ENCODE results near the gene ACSF3.
A peak's percentile ranks its signal among the peaks of the same experiment; 100 is the strongest.

ACSF3 gene

DNA sequence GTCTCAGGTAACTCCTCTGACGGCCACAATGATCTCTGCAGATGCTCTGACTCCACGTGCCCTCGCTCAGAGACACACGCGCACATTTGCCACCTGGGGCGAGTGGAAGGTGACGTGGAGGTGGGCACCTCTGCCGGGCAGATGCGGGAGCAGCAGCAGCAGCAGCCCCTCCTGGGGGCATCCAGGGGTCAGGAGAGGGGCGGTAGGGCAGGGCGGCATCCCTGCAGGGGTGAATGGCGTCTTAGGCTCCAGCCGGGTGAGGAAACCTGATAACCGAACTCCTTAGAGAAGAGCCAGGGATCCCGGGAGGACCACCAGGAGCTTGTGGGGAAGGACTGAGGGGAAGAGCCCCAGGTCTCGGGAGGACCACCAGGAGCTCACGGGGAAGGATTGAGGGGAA is 43.3 kb downstream of the ACSF3 start:
- H3K27ac ChIP-seq = no peak overlapping the region
- H3K36me3 ChIP-seq = peaks cover 34 to 99% (median 70%) of the 10 kb centered on the region in 3 donors
- intact Hi-C loops (cut with DNase I; ENCODE audit: low total_unique reads) = no loop called here
- H3K4me3 ChIP-seq = no peak overlapping the region
- TF ChIP-seq, protein P1, sequence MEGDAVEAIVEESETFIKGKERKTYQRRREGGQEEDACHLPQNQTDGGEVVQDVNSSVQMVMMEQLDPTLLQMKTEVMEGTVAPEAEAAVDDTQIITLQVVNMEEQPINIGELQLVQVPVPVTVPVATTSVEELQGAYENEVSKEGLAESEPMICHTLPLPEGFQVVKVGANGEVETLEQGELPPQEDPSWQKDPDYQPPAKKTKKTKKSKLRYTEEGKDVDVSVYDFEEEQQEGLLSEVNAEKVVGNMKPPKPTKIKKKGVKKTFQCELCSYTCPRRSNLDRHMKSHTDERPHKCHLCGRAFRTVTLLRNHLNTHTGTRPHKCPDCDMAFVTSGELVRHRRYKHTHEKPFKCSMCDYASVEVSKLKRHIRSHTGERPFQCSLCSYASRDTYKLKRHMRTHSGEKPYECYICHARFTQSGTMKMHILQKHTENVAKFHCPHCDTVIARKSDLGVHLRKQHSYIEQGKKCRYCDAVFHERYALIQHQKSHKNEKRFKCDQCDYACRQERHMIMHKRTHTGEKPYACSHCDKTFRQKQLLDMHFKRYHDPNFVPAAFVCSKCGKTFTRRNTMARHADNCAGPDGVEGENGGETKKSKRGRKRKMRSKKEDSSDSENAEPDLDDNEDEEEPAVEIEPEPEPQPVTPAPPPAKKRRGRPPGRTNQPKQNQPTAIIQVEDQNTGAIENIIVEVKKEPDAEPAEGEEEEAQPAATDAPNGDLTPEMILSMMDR (IDR thresholded peaks at IDR 0.05) = no peak
- DNase-seq = peak in 1 of 2 donors; percentile 28
- H3K27me3 ChIP-seq = no peaks in the 10 kb centered on the region
- H3K4me1 ChIP-seq = no peaks in the 10 kb centered on the region
- no peaks in the 10 kb centered on the region for H3K9me3 ChIP-seq

DNA sequence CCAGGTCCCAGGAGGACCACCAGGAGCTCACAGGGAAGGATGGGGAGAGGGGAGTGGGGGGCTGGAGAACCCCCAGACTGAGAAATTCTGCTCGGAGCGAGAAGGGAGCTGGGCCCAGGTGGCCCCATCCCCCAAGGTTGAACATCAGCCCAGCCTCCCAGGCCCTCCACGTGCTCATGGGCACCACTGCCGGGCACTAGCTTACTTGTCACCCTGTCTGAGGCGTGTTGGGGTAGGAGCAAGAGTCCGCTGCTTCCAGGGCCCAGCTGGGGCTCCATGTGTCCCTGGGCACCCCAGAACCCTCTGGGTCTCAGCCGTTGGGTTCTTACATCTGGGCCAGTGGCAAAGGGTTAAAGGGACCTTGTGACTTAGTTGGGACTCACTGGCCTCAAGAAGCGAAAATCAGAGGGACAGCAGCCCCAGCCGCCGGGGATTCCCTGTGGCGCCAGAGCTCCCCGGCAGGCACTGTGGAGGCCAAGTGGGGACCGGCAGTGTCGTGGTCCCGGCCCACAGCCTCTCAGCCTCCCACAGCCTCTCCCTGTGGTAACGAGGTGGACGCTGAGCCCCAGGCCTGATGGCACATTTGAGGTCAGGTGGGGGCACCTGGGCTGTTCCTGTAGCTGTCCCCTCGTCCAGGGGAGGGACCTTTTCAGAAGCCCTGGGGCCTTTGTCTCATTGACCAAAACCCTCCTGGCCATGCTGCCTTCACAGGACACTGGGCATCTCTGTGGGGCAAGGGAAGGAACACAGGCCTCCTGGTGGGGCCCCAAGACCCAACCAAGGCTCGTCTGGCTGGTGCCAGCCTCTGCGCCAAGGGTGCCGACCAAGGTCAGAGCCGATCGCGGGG is 44.2 kb downstream of the ACSF3 start:
- H3K27ac ChIP-seq = no peak overlapping the region
- no peak overlapping the region for H3K4me3 ChIP-seq
- no peak for DNase-seq
- TF ChIP-seq, protein P1 (IDR thresholded peaks at IDR 0.05) = no peak
- H3K36me3 ChIP-seq = peaks cover 29 to 98% (median 68%) of the 10 kb centered on the region in 3 donors
- H3K27me3 ChIP-seq = no peaks in the 10 kb centered on the region
- intact Hi-C loops (cut with DNase I; ENCODE audit: low total_unique reads) = no loop called here
- H3K4me1 ChIP-seq = no peaks in the 10 kb centered on the region
- no peaks in the 10 kb centered on the region for H3K9me3 ChIP-seq

DNA sequence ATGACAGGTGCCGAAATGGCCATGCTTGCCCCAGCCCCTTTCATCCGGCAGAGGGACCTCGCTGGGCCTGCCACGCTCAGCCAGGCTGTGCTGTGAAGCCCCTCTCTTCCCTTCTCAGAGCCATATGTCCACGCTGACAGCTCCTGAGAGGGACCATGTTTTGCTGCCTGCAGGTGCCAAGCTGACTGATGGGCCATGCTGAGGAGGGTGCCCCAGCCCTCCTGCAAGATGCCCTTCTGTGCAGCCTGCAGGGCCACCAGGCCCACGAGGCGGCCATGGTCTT is 44.8 kb downstream of the ACSF3 start:
- no peak overlapping the region for H3K4me3 ChIP-seq
- intact Hi-C loops (cut with DNase I; ENCODE audit: low total_unique reads) = no loop called here
- no peak overlapping the region for H3K27ac ChIP-seq
- no peaks in the 10 kb centered on the region for H3K27me3 ChIP-seq
- H3K36me3 ChIP-seq = peaks cover 24 to 98% (median 68%) of the 10 kb centered on the region in 3 donors
- TF ChIP-seq, protein P1 (IDR thresholded peaks at IDR 0.05) = no peak
- no peaks in the 10 kb centered on the region for H3K4me1 ChIP-seq
- no peaks in the 10 kb centered on the region for H3K9me3 ChIP-seq
- no peak for DNase-seq

DNA sequence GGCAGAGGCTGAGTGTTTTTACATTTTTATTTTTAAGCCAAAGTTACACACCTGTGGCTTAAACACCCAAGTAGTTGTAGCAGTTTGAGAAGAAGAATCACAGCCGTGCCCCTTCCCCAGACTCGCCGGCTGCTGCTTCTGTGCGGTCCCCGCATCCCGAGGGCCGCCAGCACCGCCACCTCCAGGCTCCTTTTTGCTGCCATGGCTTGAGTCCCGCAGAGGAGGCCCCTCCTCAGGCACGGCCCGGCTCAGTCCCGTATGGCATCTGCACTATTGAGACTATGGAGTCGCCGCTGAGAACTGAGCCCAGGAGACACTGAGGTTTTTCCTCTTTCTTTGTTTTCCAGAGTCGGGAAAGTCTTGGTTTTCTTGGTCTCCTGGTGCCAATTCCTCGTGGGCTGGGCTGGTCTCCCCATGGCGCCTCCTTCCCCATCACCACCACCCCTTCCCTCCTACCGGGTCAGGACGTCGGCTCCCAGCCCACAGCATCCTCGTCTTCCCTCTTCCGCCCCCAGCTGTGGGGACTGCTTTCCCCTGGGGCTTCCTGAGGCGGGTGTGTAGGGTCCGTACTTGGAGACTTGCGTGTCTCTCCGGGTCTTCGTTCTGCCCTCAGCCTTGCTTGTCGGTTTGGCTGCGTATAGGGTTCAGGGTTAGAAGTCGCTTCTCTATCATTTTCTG is 45.3 kb downstream of the ACSF3 start:
- peaks cover 18 to 98% (median 68%) of the 10 kb centered on the region in 3 donors for H3K36me3 ChIP-seq
- no peak for DNase-seq
- H3K27me3 ChIP-seq = no peaks in the 10 kb centered on the region
- TF ChIP-seq, protein P1 (IDR thresholded peaks at IDR 0.05) = no peak
- H3K27ac ChIP-seq = no peak overlapping the region
- no peaks in the 10 kb centered on the region for H3K4me1 ChIP-seq
- no peaks in the 10 kb centered on the region for H3K9me3 ChIP-seq
- H3K4me3 ChIP-seq = no peak overlapping the region
- intact Hi-C loops (cut with DNase I; ENCODE audit: low total_unique reads) = no loop called here

DNA sequence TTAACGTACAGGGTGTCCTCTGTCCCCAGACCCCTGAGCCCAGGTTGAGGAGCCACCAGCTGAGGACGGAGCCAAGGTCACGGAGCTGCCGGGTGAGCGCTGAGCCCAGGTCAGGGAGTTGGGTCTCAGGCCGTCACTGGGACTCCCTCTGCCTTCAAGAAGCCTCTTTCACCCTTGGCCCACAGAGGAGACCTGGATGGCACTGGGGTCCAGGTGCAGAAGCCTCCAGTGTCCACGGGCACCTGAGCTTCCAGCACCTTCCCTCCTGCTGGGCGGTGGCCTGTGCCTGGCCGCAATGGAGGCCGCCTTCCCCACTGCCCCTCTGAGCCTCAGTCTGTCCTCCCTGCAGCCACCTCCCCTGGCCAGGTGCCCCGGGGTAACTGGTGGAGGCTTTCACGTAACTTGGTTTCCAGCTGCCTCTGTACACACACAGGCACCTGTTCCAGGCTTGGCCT is 46.3 kb downstream of the ACSF3 start:
- Histone ChIP-seq H3K36me3 (peaks cover 10 to 98% (median 68%) of the 10 kb centered on the region in 3 donors), H3K9me3 (no peaks in the 10 kb centered on the region), H3K4me1 (no peaks in the 10 kb centered on the region), H3K27me3 (no peaks in the 10 kb centered on the region), H3K4me3 (no peak overlapping the region), H3K27ac (no peak overlapping the region)
- TF ChIP-seq, protein P1 (IDR thresholded peaks at IDR 0.05) = no peak
- no peak for DNase-seq
- intact Hi-C loops (cut with DNase I; ENCODE audit: low total_unique reads) = no loop called here

Measured in tibial artery (tissue), 4 donors.